Suppressor macrophage (primary cell): ENCODE measurements around the gene PDXK.
"Not testable (repeated sequence)": the region's sequence is repeated elsewhere in the genome, so short reads cannot be mapped to it uniquely, and the experiment has no call there.

ENCODE experiments used
- DNase-seq, 4 experiments: peaks; one replicate each; pipeline ENCODE4 v3.0.0-alpha.2; 2020 to 2022
- total RNA-seq, 17 experiments: gene quantifications; one replicate each; lab custom pipeline; 2026; ENCODE audit warnings: mixed read lengths in 6 of 17, inconsistent platforms in 3 of 17; lab: John Stamatoyannopoulos, UW

Gene PDXK
- total RNA-seq, result 174 to 717 (median 439) reads per million in 17 experiments

DNA sequence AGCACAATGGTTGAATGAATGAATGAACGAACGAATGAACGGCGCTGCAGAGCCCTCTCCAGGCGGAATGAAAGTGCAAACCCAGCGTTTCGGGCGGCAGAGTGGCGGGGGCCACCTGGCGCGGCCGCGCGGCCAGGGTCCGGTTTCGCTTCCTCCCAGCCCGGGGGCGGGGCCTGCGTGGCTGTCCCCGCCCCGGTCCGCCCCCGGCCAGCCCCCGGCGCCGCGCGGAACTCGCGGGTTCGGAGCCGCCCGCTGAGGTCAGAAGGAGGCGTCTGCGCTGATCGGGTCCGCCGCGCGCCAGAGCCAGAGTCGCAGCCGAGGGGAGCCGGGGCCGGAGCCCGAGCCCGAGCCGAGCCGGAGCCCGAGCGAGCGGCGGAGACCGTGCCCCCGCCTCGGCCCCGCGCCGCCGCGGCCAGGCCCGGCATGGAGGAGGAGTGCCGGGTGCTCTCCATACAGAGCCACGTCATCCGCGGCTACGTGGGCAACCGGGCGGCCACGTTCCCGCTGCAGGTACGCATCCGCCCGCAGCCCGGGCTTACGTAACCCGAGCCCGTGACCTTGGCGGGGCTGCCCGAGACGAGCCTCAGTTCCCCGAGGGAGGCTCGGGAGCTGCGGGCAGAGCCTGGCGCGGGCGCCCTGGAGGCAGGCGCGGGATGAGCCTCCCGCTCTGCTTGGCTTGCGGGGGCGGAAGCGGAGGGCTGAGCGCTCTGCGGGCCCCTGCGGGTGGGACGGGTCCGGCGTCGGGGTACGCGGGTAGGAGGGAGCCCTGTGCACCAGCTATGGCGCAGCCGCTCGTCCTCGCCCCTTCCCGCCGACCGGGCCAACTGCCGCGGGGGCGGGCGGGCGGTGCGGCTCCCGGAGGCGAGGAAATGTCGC is at the start of gene PDXK:
PDXK (plus strand) TSS at position 258 of the 876 bp plus-strand sequence; CDS start at position 424, 166 bp downstream.
- DNase-seq, result peak; percentile 96 to 99 (median 97)

DNA sequence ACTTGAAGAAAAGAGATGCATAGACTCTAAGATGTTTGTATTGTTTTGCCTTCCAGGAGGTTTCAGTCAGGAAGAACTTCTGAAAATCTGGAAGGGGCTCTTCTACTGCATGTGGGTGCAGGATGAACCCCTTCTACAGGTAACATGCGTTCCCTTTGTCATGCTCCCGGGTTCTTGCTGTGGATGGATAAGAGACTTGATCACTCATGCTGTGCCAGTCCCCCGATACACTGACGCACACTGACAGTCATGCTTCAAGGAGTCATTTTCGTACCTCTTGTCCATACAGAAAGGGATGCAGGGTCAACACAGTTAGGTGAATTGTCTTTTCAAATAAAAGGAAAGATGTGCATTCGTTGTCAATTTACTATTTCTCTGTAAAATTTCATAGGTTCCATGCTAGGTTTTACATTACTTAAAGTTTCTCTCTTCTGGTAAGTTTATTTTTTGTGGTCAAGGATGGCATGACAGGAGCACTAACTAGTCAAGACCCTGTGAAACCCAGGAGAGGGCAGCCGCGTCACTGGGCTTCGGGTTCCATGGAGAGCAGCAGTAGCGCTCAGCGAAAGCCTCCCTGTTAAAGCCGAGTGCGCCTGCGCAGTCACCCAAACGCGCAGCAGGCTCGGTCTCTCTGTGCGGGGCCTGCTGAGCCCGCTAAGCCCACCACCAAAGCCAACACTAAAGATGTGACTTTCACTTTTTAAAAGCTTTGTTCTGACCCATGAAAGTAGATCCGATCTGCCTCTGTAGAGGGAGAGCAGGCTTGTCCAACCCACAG is 48.9 kb upstream of the PDXK start:
- DNase-seq, result no peak

- DNase-seq, result no peak
Observed at GRCh38 chr21:43675871-43676270, 43.1 kb upstream of the PDXK start.

DNA sequence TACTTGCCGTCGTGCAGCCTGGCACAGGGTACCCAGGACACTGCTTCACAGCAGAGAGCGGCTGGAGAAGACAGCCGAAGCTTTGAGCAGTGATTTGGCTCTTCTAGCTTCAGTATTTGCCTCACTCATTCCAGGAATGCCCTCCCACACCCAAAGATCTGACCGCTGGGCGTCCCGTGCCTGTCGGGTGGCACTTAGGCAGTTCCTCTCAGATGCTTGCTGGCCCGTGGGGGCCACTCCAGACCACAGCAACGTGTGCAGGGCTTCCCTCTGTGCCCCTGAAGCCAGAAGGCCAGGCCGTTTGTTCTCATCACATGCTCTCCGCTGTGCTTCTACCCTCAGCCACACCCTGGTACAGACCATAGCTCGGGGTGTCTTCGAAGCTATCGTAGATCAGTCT is 42.5 kb upstream of the PDXK start:
- DNase-seq, result no peak

GRCh38 chr21:43679951-43680350 is 39.0 kb upstream of the PDXK start:
- no peak for DNase-seq

DNA sequence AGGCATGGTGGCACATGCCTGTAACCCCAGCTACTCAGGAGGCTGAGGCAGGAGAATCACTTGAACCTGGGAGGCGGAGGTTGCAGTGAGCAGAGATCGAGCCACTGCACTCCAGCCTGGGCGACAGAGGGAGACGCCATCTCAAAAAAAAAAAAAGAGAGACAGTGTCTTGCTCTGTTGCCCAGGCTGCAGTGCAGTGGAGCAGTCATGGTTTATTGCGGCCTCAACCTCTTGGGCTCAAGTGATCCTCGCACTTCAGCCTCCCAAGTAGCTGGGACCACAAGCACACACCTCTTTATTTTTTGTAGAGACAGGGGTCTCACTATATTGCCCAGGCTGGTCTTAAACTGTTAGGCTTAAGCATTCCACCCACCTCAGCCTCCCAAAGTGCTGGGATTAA is 38.5 kb upstream of the PDXK start:
- not testable (repeated sequence) for DNase-seq

GRCh38 chr21:43681650-43682049 is 37.3 kb upstream of the PDXK start:
- no peak for DNase-seq

DNA sequence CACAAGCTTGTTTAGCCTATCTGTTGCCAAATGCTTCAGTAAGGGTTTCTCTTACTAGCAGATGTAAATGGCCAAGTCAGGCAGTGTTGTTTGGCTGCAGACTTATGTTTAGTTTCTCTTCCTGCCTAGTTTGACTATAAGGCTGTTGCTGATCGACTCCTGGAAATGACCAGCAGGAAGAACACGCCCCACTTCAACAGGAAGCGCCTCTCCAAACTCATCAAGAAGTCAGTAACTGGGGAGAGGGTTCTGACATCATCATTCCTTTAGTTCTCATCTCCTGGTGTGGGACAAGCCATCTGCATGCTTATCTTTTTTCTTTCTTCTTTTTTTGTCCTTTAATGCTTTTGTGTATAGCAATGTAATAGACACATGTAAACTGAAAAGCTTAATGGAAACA is 34.5 kb upstream of the PDXK start:
- DNase-seq, result peak in 1 of 4 experiments; percentile 27

DNA sequence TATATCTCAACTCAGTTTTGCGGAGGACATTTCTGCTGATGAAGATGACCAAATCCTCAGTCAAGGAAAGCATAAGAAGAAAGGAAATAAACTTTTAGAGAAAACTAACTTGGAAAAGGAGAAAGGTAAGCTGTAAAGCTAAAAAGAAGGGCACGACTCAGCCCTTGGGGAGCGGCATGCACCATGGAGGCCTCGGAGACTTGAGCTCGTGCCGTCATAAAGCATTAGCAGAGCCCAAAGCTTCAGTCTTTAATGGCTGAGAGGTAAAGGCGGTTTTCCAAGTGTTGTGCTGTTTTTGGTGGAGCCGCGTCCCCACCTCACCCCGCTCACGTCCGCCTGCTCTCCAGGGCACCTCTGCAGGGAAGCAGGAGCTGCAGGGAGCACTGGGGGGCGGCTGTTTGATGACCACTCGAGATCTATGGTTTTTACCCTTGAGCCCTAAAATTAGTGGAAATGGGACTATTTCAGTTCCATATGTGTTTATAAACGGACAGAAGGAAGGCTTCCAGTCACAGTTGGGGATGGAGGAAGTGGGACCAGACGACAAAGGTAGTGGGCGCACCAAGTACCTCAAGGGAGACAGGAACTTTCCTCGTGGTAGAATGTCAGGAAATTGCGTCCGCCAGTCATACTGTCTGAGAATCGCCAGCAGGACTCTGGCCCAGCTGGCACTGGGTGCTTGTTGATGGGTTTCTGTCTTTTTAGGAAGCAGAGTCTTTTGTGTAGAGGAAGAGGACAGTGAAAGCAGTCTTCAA is 31.9 kb upstream of the PDXK start:
- DNase-seq, result no peak

- peak; percentile 6 to 51 (median 30) for DNase-seq
Observed at GRCh38 chr21:43687566-43688399, 31.1 kb upstream of the PDXK start.

DNA sequence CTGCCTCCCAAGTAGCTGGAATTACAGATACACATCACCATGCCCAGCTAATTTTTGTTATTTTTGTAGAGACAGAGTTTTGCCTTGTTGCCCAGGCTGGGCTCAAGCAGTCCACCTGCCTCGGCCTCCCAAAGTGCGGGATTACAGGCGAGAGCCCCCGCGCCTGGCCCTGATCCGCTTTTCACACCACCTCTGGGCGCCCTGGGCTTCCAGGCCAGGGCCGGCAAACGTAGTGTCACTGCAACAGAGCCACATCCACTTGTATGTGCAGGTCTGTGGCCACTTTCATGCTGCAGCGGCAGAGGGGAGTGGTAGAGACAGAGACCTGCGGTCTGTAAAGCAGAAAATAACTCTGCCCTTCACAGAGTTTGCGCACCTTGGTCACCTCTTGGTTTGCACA is 30.0 kb upstream of the PDXK start:
- no peak for DNase-seq

GRCh38 chr21:43689556-43690337 is 29.2 kb upstream of the PDXK start:
- DNase-seq, result no peak

DNA sequence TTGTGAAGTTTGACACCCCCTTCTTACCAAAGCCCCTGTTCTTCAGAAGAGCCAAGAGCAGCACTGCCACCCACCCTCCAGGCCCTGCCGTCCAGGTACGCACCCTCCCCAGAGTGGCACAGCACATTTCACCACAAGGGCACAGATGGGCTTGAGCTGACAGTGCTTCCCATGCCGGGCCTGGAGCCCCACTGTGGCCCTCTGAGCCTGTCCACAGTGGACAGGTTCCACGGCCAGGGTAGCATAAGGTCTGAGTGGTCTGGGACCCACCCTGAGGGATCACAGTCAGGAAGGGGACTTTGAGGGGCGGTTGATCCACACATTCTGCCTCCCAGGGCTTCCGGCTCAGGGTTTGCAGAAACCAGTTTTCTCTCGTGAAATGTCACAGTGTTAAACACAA is 28.6 kb upstream of the PDXK start:
- DNase-seq, result no peak

GRCh38 chr21:43691086-43691795 is 27.7 kb upstream of the PDXK start:
- DNase-seq, result peak; percentile 37 to 67 (median 56)

- no peak for DNase-seq
Observed at GRCh38 chr21:43691801-43692200, 27.1 kb upstream of the PDXK start.

GRCh38 chr21:43692949-43693348 is 26.0 kb upstream of the PDXK start:
- DNase-seq, result no peak

GRCh38 chr21:43693981-43694380 is 24.9 kb upstream of the PDXK start:
- DNase-seq, result no peak

DNA sequence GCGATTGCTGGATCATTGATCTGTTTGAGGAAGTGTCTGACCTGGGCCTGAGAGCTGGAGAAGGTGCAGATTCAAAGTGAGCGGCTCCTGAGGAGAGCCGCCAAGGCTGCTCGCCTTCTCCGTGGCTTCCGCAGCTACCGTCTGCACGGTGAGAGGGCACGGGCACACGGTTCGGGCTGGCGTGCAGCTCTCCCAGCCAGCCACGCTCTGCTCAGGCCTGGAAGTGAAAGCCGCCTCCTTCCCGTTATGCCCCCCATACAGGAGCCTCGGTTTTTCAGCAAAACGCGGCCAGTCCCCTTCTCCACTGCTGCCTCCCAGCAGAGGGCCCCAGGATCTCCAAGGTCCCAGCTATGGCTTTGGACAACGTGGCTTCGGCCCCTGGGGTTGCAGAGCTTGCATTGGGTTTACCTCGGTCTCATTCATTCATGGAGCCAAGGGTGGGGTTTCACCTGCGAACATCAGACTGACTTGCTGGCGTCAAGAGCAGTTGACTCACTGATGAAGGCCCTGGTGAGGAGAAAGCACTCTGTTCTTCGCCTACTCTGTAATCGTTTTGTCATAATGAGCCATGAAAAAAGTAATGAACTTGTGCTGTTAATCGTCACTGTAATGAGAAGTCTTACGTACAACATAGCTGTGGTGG is 24.4 kb upstream of the PDXK start:
- DNase-seq, result no peak

- DNase-seq, result no peak
Observed at GRCh38 chr21:43696214-43696613, 22.7 kb upstream of the PDXK start.
